Chondrocyte (in vitro differentiated cells): Measurements from ENCODE around the gene ZNF503. TPM values are rescaled to one million over a fixed set of nuclear protein-coding genes. Genes with fewer than 3 reads are reported as not detected.
A peak's percentile ranks its signal among the peaks of the same experiment; 100 is the strongest.

ENCODE experiments used
- DNase-seq: peaks from one replicate; pipeline ENCODE4 v3.0.0; 2021; ENCODE audit warnings: mixed read lengths, low spot score
- H3K27ac Mint-ChIP-seq: one replicate; pipeline ENCODE4 v1.8.0; 2021; ENCODE audit warnings: mild to moderate bottlenecking, moderate library complexity, mixed read lengths; ENCODE audit not compliant: unreplicated experiment
- H3K27me3 Mint-ChIP-seq: 2 replicates; pipeline ENCODE4 v1.8.0; 2021; ENCODE audit warnings: low read depth, mixed read lengths
- H3K36me3 Mint-ChIP-seq: 2 replicates; pipeline ENCODE4 v1.8.0; 2021; ENCODE audit warnings: low read depth, mixed read lengths
- H3K4me1 Mint-ChIP-seq: 2 replicates; pipeline ENCODE4 v1.8.0; 2021; ENCODE audit warnings: low read depth, mild to moderate bottlenecking, mixed read lengths
- H3K4me3 Mint-ChIP-seq: one replicate; pipeline ENCODE4 v1.8.0; 2021; ENCODE audit warnings: mild to moderate bottlenecking, moderate library complexity, mixed read lengths; ENCODE audit not compliant: unreplicated experiment
- H3K9me3 Mint-ChIP-seq: 2 replicates; pipeline ENCODE4 v1.8.0; 2021; ENCODE audit warnings: low read depth, mixed read lengths
- total RNA-seq: library from RNA; stranded (reverse); gene quantifications from 3 replicates; pipeline ENCODE4 v1.2.1, GENCODE V29; 2021
- TF ChIP-seq, protein P1 (sequence below): fragments of 200-600 bp; sonication (generic); IDR thresholded peaks from 2 replicates; pipeline ENCODE4 v1.5.0; 2021; ENCODE audit warnings: antibody characterized with exemption, mild to moderate bottlenecking, moderate library complexity

ZNF503 gene
- total RNA-seq, 1 donor from 2014 or later = 24.8 TPM

DNA sequence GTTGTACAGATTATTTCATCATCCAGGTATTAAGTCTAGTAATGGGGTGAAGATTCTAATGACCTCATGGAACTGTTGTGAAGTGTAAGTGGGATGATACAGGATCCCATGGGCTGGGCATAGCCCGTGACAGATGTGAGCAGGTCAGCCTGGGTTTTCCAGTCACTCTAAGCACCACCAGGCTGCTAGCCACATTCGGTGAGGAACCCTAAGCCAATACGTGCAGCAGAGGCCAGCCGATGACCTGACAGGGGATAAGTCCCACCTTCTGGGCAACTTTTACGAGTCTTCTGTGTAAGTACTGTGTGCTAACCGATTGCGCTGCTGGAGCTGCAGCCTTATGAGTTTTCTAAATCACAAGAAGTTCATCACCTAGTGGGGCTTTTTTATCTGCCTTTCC lies 7.3 kb downstream of the ZNF503 start:
- Mint-ChIP-seq H3K4me1 (peaks cover 23% of the 10 kb centered on the region), H3K36me3 (peaks cover 19% of the 10 kb centered on the region), H3K9me3 (no peaks in the 10 kb centered on the region), H3K27ac (no peak overlapping the region), H3K4me3 (no peak overlapping the region), H3K27me3 (peaks cover 15% of the 10 kb centered on the region)
- TF ChIP-seq, protein P1, sequence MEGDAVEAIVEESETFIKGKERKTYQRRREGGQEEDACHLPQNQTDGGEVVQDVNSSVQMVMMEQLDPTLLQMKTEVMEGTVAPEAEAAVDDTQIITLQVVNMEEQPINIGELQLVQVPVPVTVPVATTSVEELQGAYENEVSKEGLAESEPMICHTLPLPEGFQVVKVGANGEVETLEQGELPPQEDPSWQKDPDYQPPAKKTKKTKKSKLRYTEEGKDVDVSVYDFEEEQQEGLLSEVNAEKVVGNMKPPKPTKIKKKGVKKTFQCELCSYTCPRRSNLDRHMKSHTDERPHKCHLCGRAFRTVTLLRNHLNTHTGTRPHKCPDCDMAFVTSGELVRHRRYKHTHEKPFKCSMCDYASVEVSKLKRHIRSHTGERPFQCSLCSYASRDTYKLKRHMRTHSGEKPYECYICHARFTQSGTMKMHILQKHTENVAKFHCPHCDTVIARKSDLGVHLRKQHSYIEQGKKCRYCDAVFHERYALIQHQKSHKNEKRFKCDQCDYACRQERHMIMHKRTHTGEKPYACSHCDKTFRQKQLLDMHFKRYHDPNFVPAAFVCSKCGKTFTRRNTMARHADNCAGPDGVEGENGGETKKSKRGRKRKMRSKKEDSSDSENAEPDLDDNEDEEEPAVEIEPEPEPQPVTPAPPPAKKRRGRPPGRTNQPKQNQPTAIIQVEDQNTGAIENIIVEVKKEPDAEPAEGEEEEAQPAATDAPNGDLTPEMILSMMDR = no peak
- peak; percentile 33 for DNase-seq

DNA sequence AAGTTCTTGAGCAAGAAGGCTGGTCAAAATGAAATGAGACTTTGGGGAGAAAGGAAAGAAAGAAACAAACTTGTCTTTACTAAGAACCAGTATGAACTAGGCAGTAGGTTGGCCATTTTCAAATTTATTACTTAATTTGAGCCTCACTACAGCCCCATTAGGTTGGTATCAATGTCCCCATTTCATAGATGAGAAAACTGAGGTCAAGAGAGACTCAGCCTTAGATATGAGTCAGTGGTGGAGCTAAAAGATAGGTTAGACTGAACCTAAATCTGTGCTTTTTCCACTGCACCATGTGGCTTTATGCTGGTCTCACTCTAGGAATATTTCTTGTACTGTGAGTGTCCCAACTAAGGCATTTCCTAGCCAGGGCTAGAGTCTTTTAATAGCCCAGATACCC lies 8.8 kb downstream of the ZNF503 start:
- H3K9me3 Mint-ChIP-seq = peaks cover 4% of the 10 kb centered on the region
- peaks cover 15% of the 10 kb centered on the region for H3K4me1 Mint-ChIP-seq
- DNase-seq = no peak
- peaks cover 15% of the 10 kb centered on the region for H3K36me3 Mint-ChIP-seq
- H3K27me3 Mint-ChIP-seq = peaks cover 15% of the 10 kb centered on the region
- H3K27ac Mint-ChIP-seq = no peak overlapping the region
- TF ChIP-seq, protein P1 = no peak
- H3K4me3 Mint-ChIP-seq = no peak overlapping the region

DNA sequence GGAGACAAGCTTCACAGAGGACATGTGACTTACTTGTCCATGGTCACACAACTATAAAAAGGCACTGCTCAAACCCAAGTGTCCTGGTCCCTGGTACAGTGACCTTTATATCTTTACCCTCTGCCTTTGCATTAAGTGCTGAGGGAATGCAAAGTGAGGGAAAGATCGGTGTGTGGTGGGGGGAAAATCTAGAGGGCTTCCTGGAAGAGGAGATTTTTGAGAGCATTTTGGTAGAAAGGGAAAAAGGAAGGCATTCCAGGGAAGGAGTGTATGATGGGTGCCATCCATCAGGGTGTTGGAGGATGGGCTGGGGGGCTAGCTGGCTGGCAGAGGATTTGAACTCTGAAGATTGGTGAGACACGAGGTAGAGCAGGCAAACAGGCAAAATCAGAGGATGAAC lies 9.3 kb downstream of the ZNF503 start:
- Mint-ChIP-seq H3K36me3 (peaks cover 12% of the 10 kb centered on the region), H3K9me3 (peaks cover 4% of the 10 kb centered on the region), H3K4me3 (no peak overlapping the region), H3K27me3 (peaks cover 15% of the 10 kb centered on the region), H3K27ac (no peak overlapping the region), H3K4me1 (peaks cover 11% of the 10 kb centered on the region)
- peak; percentile 15 for DNase-seq
- TF ChIP-seq, protein P1 = no peak

DNA sequence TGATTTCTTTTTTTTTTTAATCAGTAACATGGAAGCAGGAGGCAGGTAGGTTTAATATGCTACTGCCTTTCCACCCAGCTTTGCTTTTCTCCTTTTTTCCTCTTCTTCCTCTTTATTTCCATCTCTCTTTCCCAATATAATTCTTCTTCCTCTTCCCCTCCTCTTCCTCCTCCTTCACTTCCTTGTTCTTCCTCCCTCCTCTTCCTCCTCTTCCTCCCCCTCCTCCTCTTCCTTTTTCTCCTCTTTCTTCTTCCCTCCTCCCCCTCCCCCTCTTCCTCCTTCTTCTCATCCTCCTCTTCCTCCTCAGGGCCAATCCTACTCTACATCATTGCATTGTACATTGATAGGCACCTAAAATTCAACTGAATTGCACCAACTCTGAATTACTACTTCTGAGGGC lies 11.4 kb downstream of the ZNF503 start:
- DNase-seq = no peak
- peaks cover 7% of the 10 kb centered on the region for H3K4me1 Mint-ChIP-seq
- peaks cover 18% of the 10 kb centered on the region for H3K36me3 Mint-ChIP-seq
- TF ChIP-seq, protein P1 = no peak
- H3K4me3 Mint-ChIP-seq = no peak overlapping the region
- no peak overlapping the region for H3K27ac Mint-ChIP-seq
- peaks cover 18% of the 10 kb centered on the region for H3K9me3 Mint-ChIP-seq
- H3K27me3 Mint-ChIP-seq = peaks cover 15% of the 10 kb centered on the region

DNA sequence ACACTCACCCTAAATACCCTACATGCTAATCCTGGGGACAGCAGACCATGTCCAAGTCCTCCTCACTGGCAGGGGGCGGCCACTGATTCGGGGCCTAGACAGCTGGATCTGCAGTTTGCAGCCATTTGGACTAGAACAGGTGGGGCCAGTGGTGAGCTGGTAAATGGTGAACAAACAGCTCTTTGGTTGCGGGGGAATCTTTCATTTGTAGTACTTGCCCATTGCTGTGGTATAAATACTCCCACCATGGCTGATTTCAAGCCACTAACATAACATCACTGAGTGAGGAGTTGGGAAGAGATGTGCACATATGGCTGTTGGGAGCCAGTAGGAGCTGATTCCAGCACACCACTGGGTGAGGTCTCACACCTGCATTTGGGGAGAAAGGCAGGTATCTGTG lies 13.5 kb downstream of the ZNF503 start:
- H3K4me3 Mint-ChIP-seq = no peak overlapping the region
- H3K27me3 Mint-ChIP-seq = peaks cover 14% of the 10 kb centered on the region
- TF ChIP-seq, protein P1 = no peak
- peak; percentile 30 for DNase-seq
- no peaks in the 10 kb centered on the region for H3K4me1 Mint-ChIP-seq
- peaks cover 11% of the 10 kb centered on the region for H3K36me3 Mint-ChIP-seq
- H3K27ac Mint-ChIP-seq = peak overlapping the region; percentile 46
- peaks cover 18% of the 10 kb centered on the region for H3K9me3 Mint-ChIP-seq
